ENCODE results near the gene TANC1. TPM values are rescaled to one million over a fixed set of nuclear protein-coding genes. Genes with fewer than 3 reads are reported as not detected.

Gene TANC1
- total and polyA plus RNA-seq, 2 experiments from 2014 or later, result 2.8 to 9.5 TPM

GRCh38 chr2:159043710-159044109 lies 75.3 kb downstream of the TANC1 start (continued):
- TF ChIP-seq ZNF462 (CRISPR knock-in tag; IDR thresholded peaks at IDR 0.05) (no peak), POLR2AphosphoS5 (IDR thresholded peaks at IDR 0.05; ENCODE audit: low read depth) (no peak), NANOG (IDR thresholded peaks at IDR 0.05; ENCODE audit: borderline replicate concordance) (no peak), JUNB (IDR thresholded peaks at IDR 0.05; ENCODE audit: unreplicated experiment) (no peak), CTCF (conservative IDR thresholded peaks at IDR 0.05; ENCODE audit: low read depth in 2 of 2) (no peak), EZH2 (IDR thresholded peaks at IDR 0.05; ENCODE audit: low read depth, unreplicated experiment) (no peak), ZNF114 (CRISPR knock-in tag; IDR thresholded peaks at IDR 0.05) (no peak), STAT1 (IDR thresholded peaks at IDR 0.05; ENCODE audit: unreplicated experiment) (no peak), ZNF331 (CRISPR knock-in tag; IDR thresholded peaks at IDR 0.05; ENCODE audit: low read depth) (no peak)
